ENCODE results near the gene RAPGEF3. TPM values are rescaled to one million over a fixed set of nuclear protein-coding genes. Genes with fewer than 3 reads are reported as not detected.

The RAPGEF3 gene
- total RNA-seq, 6 experiments from 2014 or later, result 2.0 to 4.1 (median 3.1) TPM

DNA sequence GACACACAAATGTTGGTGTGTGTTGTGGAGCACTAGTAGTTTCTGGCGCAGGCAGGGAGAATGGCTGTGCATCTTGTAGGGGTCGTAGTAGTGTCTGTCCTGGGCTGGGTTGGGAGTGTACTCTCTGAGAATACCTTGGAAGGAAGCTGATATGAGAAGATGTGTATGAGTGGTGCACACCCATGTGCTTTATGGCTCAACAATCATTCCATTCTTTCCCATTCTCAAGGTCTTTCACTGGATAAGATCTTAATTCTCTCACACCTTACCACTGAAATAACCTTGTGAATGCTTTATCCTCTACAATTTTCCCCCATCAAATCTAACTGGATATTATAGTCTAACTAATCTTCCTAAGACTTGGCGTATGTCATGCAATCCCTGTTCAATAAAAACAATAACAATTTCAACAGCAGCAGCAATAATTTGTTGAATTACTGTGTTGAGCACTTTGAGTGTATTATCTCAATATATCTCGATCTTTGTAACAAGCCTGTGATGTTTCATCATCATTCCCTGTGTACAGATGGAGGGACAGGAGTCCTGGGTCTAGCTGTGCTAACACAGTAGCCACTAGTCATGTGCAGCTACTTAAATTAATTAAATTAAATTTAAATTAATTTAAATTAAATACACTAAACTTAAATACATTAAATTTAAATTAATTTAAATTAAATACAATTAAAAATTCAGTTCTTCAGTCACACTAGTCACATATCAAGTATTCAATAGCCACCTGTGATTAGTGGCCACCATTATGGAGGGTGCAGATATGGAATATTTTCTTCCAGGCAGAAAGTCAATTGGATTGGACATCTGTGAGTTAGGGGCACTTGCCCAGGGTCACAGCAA is 10.8 kb upstream of the RAPGEF3 start:
- Mint-ChIP-seq H3K9me3 (no peaks in the 10 kb centered on the region), H3K36me3 (ENCODE audit: low read depth) (no peaks in the 10 kb centered on the region), H3K27me3 (ENCODE audit: insufficient read depth) (no peaks in the 10 kb centered on the region; the same call in 1 of the 2 replicates), H3K4me1 (ENCODE audit: low read depth) (peaks cover 13% of the 10 kb centered on the region), H3K27ac (no peak overlapping the region), H3K4me3 (no peak overlapping the region)
- no peak for DNase-seq
- TF ChIP-seq, protein P1, sequence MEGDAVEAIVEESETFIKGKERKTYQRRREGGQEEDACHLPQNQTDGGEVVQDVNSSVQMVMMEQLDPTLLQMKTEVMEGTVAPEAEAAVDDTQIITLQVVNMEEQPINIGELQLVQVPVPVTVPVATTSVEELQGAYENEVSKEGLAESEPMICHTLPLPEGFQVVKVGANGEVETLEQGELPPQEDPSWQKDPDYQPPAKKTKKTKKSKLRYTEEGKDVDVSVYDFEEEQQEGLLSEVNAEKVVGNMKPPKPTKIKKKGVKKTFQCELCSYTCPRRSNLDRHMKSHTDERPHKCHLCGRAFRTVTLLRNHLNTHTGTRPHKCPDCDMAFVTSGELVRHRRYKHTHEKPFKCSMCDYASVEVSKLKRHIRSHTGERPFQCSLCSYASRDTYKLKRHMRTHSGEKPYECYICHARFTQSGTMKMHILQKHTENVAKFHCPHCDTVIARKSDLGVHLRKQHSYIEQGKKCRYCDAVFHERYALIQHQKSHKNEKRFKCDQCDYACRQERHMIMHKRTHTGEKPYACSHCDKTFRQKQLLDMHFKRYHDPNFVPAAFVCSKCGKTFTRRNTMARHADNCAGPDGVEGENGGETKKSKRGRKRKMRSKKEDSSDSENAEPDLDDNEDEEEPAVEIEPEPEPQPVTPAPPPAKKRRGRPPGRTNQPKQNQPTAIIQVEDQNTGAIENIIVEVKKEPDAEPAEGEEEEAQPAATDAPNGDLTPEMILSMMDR (IDR thresholded peaks at IDR 0.05), result no peak

DNA sequence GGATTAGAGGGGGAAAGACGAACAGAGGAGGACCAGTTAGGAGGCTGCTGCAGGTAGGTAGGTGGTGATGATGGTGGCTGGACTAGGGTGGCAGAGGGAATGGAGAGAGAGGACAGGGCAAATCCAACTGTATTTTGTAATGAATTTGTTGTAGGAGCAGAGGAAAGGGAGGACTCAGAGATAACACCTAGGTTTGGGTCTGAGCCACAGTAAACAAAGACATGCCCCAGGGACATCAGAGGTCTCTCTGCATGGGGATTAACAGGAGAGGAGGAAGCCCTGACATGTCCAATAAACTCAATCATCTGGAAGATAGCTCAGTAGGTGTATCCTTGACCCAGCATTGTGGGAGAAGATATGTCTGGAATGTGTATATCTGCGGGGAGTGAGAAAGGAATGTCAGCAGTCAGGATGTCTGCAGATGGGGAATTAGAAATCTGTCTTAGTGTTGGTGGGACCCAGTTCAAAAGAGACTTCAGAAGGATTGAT is 9.7 kb upstream of the RAPGEF3 start:
- H3K4me3 Mint-ChIP-seq, result no peak overlapping the region
- TF ChIP-seq, protein P1 (IDR thresholded peaks at IDR 0.05), result no peak
- DNase-seq, result no peak
- no peaks in the 10 kb centered on the region for H3K36me3 Mint-ChIP-seq (ENCODE audit: low read depth)
- H3K27me3 Mint-ChIP-seq (ENCODE audit: insufficient read depth), result peaks cover 3% of the 10 kb centered on the region
- H3K9me3 Mint-ChIP-seq, result no peaks in the 10 kb centered on the region
- H3K27ac Mint-ChIP-seq, result no peak overlapping the region
- peaks cover 10% of the 10 kb centered on the region for H3K4me1 Mint-ChIP-seq (ENCODE audit: low read depth)

DNA sequence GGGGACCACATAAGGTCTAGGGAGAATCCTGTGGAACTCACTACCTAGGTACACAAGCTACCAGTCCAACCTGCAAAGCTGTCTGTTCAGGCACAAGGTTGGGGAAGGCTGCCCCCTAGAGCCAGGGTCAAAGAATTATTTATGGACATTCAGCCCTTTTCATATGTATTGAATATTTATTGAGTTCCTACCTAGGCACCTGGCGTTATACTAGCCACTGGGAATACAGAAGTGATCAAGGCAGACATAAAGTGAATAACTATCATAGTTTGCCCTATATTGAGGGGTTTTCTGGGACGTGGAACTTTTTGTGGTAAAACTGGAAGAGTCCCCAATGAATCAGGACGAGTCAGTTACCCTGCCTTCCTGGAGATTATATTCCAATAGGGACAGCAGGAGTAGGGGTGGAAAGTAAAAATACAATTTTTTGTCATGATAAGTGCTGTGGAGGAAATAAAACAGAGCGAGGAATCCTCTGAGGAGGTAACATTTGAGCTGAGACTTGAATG is 8.6 kb upstream of the RAPGEF3 start:
- Mint-ChIP-seq H3K27me3 (ENCODE audit: insufficient read depth) (peaks cover 3% of the 10 kb centered on the region; the same call in 1 of the 2 replicates), H3K36me3 (ENCODE audit: low read depth) (no peaks in the 10 kb centered on the region), H3K27ac (no peak overlapping the region), H3K9me3 (no peaks in the 10 kb centered on the region), H3K4me3 (no peak overlapping the region), H3K4me1 (ENCODE audit: low read depth) (peaks cover 6% of the 10 kb centered on the region)
- TF ChIP-seq, protein P1 (IDR thresholded peaks at IDR 0.05), result peak; percentile 78
- DNase-seq, result no peak

DNA sequence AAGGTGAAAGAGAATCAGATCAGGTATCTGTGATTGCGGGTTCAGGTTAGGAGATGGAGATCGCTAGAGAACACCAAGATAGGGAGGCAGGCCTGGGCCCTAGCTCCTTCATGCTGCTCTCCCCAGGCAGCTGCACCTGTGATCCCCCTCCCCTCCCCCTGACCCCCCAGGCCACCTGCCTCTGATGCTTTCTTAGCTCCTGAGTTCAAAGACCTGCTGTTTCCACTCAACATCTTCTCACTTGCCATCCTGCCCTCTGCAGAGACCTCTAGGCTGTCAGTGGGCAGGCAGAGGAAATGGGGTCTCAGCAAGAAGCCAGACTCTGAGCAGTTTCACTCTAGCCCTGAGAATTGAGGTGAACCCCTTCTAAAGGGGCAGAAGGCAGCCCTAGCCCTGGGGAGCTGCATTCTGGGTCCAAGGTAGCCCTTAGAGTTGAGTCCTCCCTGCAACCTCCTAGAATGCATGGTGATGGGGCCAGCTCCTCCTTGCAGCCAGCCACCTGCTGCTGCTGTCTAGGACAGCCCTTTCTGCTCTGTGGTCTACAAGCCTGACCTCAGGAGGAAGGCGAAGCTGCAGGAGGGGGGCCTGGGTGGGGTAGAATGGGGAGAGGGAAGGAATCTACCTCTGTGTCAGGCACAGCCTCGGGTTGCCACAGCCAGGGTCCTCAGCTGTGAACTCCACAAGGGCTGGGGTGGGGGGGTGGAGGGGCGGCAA is 8.0 kb upstream of the RAPGEF3 start:
- Mint-ChIP-seq H3K36me3 (ENCODE audit: low read depth) (no peaks in the 10 kb centered on the region), H3K27ac (no peak overlapping the region), H3K4me1 (ENCODE audit: low read depth) (peaks cover 5% of the 10 kb centered on the region), H3K27me3 (ENCODE audit: insufficient read depth) (peaks cover 3% of the 10 kb centered on the region; the same call in 1 of the 2 replicates), H3K9me3 (no peaks in the 10 kb centered on the region), H3K4me3 (no peak overlapping the region)
- TF ChIP-seq, protein P1 (IDR thresholded peaks at IDR 0.05), result no peak
- no peak for DNase-seq

DNA sequence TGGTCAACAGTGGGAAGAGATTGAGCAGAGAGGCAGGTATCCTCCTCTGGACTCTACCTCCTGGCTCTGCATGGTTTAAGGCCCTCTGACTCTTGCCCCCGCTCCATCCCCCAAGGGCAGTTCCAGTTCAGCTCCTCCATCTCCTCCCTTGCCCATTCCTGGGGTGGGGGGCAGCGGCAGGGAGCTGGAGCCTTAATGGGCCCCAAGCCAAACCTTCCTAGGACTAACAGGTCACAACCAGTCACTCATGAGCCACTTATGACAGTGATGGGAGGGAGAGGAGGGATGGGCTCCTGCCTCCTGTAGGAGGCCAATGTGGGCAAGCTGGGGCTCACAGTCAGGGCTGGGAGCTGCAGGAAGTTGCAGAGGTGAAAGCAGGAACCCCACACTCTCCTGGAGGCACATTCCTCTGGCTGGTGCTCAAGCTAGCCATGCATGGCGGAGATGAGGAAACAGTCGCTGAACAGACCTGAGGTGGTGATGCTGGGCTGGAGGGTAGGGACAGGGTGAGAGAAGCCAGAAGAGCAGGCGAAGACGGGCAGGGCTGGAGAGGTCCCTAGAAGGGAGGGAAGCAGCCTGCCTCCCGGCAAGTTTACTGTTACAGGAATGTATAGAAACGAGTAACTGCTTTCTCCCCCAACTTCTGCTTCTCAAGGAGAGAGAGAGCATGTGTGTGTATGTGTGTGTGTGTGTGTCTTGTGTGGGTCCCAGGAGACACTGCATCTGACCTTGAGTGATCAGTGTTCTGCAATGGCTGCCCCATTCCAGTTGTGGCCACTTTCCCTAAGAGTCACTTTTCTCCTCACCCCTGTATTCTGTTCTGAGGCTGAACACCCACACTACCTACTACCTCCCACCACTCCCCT is 5.0 kb upstream of the RAPGEF3 start:
- Mint-ChIP-seq H3K9me3 (no peaks in the 10 kb centered on the region), H3K4me3 (no peak overlapping the region), H3K27ac (no peak overlapping the region), H3K4me1 (ENCODE audit: low read depth) (peaks cover 5% of the 10 kb centered on the region), H3K27me3 (ENCODE audit: insufficient read depth) (peaks cover 3% of the 10 kb centered on the region; the same call in 1 of the 2 replicates), H3K36me3 (ENCODE audit: low read depth) (no peaks in the 10 kb centered on the region)
- DNase-seq, result no peak
- TF ChIP-seq, protein P1 (IDR thresholded peaks at IDR 0.05), result no peak

All from HFFc6 (cell line).